HUES48 (cell line): ENCODE results near the gene SEPTIN3.

Experiments used
- H3K27ac ChIP-seq: one replicate; pipeline ENCODE4 v1.7.0; 2013; ENCODE audit warnings: low read depth, low read length, inconsistent platforms
- H3K27me3 ChIP-seq: 2 replicates; pipeline ENCODE4 v1.6.1; 2013; ENCODE audit warnings: mild to moderate bottlenecking, low read length; ENCODE audit not compliant: control insufficient read depth, insufficient read depth
- H3K36me3 ChIP-seq: 2 replicates; pipeline ENCODE4 v1.6.1; 2013; ENCODE audit warnings: low read length; ENCODE audit not compliant: control insufficient read depth, insufficient read depth
- H3K4me1 ChIP-seq: 2 replicates; pipeline ENCODE4 v1.6.1; 2013; ENCODE audit warnings: mild to moderate bottlenecking, low read length; ENCODE audit not compliant: control insufficient read depth, insufficient read depth
- H3K4me3 ChIP-seq: 2 replicates; pipeline ENCODE4 v1.5.1; 2013; ENCODE audit warnings: mild to moderate bottlenecking, low read depth, low read length
- H3K9ac ChIP-seq: 2 replicates; pipeline ENCODE4 v1.6.1; 2013; ENCODE audit warnings: mild to moderate bottlenecking, low read depth, low read length, moderate library complexity
- H3K9me3 ChIP-seq: 2 replicates; pipeline ENCODE4 v1.6.1; 2013; ENCODE audit warnings: low read length; ENCODE audit not compliant: control insufficient read depth, insufficient read depth

The SEPTIN3 gene, protein sequence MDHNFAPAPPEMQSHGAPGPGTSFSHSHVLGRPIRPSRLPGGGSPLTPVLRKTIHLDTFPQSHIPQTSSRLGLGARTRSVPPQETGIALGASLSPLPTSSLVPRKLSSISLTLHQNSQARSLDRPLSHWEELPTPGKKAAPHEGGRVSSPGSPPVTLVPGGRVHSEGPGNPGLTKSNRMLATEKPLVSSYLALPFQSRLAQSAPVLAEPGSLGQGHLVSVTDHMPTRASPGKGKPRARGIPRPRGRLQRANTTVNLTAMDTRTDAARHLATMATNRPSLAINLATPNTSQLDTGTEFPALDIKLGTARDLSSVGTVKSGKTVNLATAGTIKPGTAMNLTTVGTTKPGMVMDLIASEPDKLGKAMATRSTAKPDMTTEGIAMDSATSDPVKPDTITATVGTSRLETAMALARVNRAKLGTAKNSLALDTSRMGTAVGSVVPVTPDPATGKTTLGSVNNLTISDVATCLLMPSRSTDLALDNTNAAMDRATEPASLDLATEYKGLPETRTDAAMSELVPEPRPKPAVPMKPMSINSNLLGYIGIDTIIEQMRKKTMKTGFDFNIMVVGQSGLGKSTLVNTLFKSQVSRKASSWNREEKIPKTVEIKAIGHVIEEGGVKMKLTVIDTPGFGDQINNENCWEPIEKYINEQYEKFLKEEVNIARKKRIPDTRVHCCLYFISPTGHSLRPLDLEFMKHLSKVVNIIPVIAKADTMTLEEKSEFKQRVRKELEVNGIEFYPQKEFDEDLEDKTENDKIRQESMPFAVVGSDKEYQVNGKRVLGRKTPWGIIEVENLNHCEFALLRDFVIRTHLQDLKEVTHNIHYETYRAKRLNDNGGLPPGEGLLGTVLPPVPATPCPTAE

DNA sequence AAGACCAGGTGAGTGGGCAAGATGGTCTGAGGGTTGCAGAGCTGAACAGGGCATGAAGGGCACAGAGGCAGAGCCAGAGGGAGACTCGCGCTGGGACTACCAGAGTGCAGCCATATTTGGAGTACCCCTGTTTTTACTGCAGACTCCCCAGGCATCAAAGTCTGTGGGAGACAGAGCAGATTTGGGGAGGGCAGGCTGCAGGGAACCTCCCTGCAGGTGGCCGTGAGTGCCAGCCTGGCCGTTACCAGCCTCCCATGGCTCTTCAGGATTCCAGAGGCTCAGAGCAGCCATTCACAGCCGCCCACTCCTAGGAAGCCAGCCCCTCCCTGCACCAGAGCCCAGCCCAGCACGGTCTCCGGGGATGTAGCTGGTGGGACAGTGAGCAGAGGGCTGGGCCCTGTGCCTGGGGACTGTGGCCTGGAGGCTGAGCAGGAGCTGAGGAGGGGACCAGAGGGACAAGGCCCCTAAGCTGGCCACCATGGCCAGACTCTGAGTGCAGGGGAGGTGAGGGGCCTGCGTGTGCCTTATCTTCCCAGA is at the start of gene SEPTIN3:
SEPTIN3 (plus strand) TSS at position 334 of the 537 bp plus-strand sequence. CDS start 2,050 bp downstream, outside the sequence.
- Histone ChIP-seq H3K27ac (no peak within 1 kb of the TSS), H3K36me3 (no peaks in the 10 kb centered on the region), H3K9me3 (no peaks in the 10 kb centered on the region), H3K4me1 (0 out of 2 replicates have a peak, but pooled peaks cover 3% of the 10 kb centered on the region), H3K27me3 (no peaks in the 10 kb centered on the region), H3K9ac (no peak within 1 kb of the TSS), H3K4me3 (no peak within 1 kb of the TSS)

DNA sequence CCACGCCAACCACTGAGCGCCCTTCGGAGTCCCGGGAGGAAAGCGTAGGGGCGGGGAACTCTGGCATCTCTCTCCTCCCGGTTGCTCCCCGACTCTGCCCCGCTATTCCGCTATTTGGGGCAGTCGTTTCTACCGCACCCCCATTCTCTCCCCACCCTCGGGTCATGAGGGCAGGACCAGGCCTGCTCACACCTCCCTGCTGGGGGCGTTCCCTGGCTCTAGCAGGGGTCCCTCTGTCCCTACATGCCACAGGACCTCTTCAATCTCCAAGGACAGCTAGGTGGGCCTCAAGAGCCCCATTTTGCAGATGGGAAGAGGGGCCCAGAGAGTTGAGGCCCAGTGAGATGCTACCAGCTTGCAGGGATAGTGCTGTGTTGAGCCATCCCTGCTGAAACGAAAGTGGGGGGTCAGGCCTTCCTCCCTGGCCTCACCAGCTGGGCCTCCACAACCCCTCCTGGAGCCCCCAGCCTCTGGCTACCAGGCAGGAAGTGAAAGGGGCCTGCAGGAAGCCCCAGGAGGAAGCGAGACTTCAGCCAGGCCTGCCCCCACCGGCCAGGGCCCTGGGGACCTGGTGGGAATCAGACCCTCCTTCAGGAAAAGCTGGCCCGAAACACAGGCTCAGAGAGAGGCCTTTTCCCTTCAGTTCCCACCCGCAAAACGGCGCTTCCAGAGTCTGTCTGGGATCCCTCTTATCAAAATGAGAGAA is 48.8 kb upstream of the SEPTIN3 start:
- H3K27ac ChIP-seq = no peak overlapping the region
- H3K9ac ChIP-seq = no peak overlapping the region
- H3K27me3 ChIP-seq = peaks cover 77% of the 10 kb centered on the region
- H3K4me3 ChIP-seq = peak overlapping the region; percentile 69
- no peaks in the 10 kb centered on the region; the same call in 1 of the 2 replicates for H3K4me1 ChIP-seq
- no peaks in the 10 kb centered on the region for H3K9me3 ChIP-seq
- H3K36me3 ChIP-seq = no peaks in the 10 kb centered on the region

DNA sequence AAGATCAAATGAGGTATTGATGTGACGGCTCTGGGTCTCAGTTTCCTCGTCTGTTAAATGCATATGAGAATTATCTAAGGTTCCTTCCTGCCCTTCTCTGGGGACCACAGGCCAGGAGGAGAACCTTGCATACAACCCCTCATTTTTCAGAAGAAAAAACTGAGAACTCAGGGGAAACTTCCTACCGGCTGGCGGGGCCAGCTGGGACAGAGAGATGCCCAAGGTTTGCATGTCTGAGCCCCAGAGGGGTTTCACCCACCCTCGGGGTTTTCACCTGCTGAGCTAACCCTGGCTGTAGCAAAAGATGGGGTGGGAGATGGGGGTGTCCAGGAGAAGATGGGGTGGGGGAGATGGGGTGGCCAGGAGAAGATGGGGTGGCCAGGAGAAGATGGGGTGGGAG is 46.9 kb upstream of the SEPTIN3 start:
- Histone ChIP-seq H3K27me3 (peaks cover 74% of the 10 kb centered on the region), H3K4me3 (no peak overlapping the region), H3K36me3 (no peaks in the 10 kb centered on the region), H3K4me1 (no peaks in the 10 kb centered on the region; the same call in 1 of the 2 replicates), H3K27ac (no peak overlapping the region), H3K9me3 (no peaks in the 10 kb centered on the region), H3K9ac (no peak overlapping the region)

DNA sequence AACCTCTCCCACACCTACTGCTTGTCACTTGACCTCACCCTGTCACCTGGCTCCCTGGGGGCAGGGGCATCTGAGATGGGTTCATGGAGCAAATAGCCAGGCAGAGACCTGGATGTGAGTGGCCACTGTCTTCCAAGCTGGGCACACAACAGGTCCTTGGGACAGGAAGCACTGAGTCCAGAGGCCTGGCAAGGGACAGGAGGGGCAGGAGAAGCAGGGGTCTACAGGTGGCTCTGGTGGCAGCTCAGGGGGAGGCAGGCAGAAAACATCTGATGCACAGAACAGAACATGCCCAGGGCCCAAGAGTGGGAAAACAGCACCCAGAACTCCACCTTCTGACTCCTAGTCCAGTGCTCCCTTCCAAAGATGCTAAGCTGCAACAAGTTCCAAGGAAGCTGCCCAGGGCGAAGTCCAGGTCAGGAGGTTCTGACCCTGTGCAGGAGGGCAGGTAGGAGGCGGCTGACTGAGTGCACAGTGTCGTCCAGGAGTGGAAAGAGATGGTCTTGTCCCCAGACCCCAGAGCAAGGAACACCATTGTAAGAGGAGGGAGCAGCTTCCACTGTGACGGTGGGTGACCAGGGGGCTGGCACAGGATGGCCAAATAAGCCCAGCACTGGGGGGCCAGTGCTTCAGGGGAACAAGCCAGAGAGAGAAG is 46.2 kb upstream of the SEPTIN3 start:
- H3K27ac ChIP-seq = no peak overlapping the region

DNA sequence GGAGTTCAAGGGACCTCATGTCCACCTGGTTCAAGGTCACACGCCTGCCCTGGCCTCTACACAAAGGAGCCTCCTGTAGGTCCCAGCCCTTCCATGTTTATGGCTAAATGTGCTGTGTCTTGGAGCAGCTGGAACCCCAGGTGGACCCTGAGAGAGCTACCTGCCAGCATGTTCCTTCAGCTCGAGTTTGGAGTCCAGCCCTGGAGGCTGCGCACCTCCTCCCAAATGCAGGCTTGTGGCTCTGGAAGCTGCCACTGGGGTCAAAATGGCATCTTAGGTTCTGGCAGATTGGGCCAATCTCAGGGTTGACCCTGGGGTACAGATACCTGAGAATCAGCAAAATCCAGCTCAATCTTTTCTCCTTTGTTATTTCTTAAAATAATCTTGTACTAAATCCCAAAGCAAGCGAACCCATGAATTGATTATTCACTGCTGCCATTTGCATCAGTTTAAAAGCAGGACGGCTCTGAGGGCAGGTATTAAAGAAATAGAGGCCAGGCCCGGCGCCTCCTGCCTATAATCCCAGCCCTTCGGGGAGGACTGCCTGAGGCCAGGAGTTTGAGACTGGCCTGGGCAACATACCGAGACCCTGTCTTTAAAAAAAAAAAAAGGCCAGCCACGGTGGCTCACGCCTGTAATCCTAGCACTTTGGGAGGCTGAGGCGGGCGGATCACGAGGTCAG is 45.5 kb upstream of the SEPTIN3 start:
- H3K27ac ChIP-seq = no peak overlapping the region
- peaks cover 72% of the 10 kb centered on the region for H3K27me3 ChIP-seq
- H3K36me3 ChIP-seq = no peaks in the 10 kb centered on the region
- H3K9ac ChIP-seq = no peak overlapping the region
- no peak overlapping the region for H3K4me3 ChIP-seq
- no peaks in the 10 kb centered on the region for H3K9me3 ChIP-seq
- no peaks in the 10 kb centered on the region; the same call in 1 of the 2 replicates for H3K4me1 ChIP-seq

More for the DNA sequence above, 46.2 kb upstream of the SEPTIN3 start:
- Histone ChIP-seq H3K9ac (no peak overlapping the region), H3K36me3 (no peaks in the 10 kb centered on the region), H3K27me3 (peaks cover 72% of the 10 kb centered on the region), H3K4me1 (no peaks in the 10 kb centered on the region; the same call in 1 of the 2 replicates), H3K4me3 (no peak overlapping the region), H3K9me3 (no peaks in the 10 kb centered on the region)

DNA sequence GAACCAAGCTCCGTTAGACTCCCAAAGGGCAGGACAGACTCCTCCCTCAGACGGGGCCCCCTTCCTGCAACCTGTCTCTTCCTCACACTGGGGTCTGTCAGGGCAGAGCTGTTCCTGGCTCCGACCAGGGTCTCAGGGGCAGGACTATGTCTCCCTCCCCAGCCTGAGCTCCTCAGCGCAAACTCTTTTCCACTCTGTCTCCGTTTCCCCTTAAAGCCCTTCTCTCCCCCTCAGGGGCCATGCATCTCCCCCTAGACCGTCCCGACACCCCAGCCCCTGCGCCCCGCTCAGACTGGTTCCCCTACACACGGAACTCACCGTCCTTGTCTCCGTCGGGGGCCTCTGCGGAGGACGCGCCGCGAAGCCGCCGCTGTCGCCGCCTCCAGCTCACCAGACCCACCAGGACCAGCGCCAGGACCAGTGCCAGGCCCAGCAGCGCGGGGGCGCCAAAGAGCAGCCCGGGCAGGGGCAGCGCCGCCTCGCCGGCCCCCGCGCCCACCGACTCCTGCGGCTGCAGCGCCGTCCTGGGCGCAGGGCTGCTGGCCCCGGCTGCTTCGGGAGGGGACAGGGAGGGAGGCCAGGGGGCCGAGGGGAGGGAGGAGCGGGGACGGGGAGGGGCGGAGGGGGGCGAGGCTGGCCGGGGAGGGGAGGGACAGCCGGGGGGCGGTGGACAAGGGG is 43.3 kb upstream of the SEPTIN3 start:
- no peaks in the 10 kb centered on the region for H3K36me3 ChIP-seq
- H3K4me3 ChIP-seq = peak overlapping the region; percentile 58
- no peak overlapping the region for H3K27ac ChIP-seq
- no peaks in the 10 kb centered on the region; the same call in 1 of the 2 replicates for H3K4me1 ChIP-seq
- peaks cover 57% of the 10 kb centered on the region for H3K27me3 ChIP-seq
- no peaks in the 10 kb centered on the region for H3K9me3 ChIP-seq
- H3K9ac ChIP-seq = no peak overlapping the region

DNA sequence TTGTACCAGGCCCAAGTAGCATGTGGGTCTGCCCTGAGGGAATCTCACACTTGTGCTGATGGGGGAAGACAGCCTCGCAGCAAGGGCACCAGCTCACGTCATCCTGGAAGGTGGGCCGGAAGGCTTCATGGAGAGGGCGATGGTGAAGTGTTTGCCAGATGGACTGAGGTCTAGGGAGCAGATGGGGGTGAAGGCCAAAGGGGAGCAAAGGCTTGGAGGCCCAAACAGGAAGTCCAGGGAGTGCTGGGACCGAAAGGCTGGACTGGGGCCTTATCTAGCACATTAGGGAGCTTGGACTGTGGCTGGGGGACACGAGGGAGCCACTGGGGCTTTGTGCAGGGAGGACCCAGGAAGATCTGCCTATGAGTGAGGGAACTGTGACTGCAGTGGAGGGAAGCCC is 41.4 kb upstream of the SEPTIN3 start:
- Histone ChIP-seq H3K9me3 (no peaks in the 10 kb centered on the region), H3K4me3 (no peak overlapping the region), H3K27me3 (peaks cover 49% of the 10 kb centered on the region), H3K4me1 (no peaks in the 10 kb centered on the region; the same call in 1 of the 2 replicates), H3K9ac (no peak overlapping the region), H3K36me3 (no peaks in the 10 kb centered on the region), H3K27ac (no peak overlapping the region)

DNA sequence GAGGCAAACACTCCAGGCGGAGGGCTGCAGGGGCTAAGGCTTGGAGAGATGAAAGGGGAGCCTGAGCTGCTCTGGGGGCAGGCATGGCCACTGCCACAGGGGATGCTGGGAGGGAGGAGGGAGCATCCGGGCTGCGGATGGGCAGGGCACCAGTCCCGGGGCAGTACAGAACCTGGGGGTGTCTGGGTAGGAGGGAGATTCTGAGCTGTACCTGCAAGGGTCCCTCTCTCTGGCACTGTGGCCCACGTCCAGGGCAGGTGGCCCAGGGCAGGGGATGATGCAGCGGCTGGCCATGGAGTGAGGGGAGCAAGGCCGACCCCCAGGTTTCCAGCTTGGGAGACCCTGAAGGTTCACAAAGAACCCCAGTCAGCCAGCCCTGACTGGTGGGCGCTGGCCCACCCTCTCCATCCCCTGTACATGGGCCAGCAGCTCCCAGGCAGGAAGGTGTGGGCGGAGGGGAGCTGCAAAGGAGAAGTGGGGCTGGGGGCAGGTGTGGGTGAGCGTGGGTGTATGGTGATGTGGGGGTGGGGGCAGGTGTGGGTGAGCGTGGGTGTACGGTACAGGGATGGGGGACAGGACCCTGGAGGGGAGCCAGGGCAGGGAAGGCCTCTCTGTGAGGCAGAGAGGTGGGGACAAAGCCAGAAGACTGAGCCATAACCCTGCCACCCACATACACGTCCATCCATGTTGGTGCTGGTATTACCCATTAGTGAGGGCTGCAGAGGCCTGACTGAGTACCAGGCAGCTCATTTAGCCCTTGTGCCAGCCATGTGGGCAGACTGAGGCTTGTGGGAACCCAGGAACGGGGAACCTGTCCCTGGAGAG is 40.4 kb upstream of the SEPTIN3 start:
- Histone ChIP-seq H3K4me3 (no peak overlapping the region), H3K4me1 (no peaks in the 10 kb centered on the region; the same call in 1 of the 2 replicates), H3K27ac (no peak overlapping the region), H3K27me3 (peaks cover 40% of the 10 kb centered on the region), H3K9ac (no peak overlapping the region), H3K9me3 (no peaks in the 10 kb centered on the region), H3K36me3 (no peaks in the 10 kb centered on the region)

DNA sequence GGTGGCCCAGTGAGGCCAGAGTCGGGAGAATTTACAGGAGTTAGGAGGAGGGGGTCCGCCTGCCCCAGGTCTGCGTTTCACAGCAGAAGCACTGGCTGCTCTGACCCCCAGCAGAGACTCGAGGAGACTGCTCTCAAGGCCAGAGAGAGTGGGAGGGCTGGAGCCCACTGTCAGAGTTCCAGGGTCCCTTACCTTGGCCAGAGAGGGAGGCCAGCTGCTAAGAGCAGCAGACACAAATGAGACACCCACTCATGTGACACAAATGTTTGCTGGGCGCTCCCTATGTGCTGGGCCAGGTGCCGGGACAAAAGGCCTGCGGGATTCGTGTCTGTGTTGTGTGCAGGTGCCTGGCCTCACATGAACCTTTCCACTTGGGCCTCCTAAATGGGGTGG is 39.8 kb upstream of the SEPTIN3 start:
- Histone ChIP-seq H3K9me3 (no peaks in the 10 kb centered on the region), H3K27ac (no peak overlapping the region), H3K9ac (no peak overlapping the region), H3K27me3 (peaks cover 38% of the 10 kb centered on the region), H3K4me1 (no peaks in the 10 kb centered on the region; the same call in 1 of the 2 replicates), H3K36me3 (no peaks in the 10 kb centered on the region), H3K4me3 (no peak overlapping the region)
